Fibroblast of lung (primary cell): ENCODE measurements around the gene TMEM217. TPM values are rescaled to one million over a fixed set of nuclear protein-coding genes. Genes with fewer than 3 reads are reported as not detected.
A peak's percentile ranks its signal among the peaks of the same experiment; 100 is the strongest.

Experiments
- DNase-seq, 2 donors: peaks; one replicate each; pipeline versions ENCODE4 v3.0.0 to v3.0.0-alpha.2; 2010; ENCODE audit warnings: low read depth in 2 of 2
- H2AFZ ChIP-seq: 2 replicates; pipeline ENCODE4 v1.5.1; 2012; ENCODE audit warnings: low read length, control low read depth, inconsistent platforms
- H3K27ac ChIP-seq: 2 replicates; pipeline ENCODE4 v1.5.1; 2011; ENCODE audit warnings: low read length, control low read depth; ENCODE audit not compliant: insufficient read depth
- H3K27me3 ChIP-seq: 2 replicates; pipeline ENCODE4 v1.5.1; 2011; ENCODE audit warnings: mild to moderate bottlenecking, low read length; ENCODE audit not compliant: control insufficient read depth, insufficient read depth
- H3K36me3 ChIP-seq: 2 replicates; pipeline ENCODE4 v1.5.1; 2011; ENCODE audit warnings: low read length; ENCODE audit not compliant: control insufficient read depth, insufficient read depth
- H3K4me1 ChIP-seq: 2 replicates; pipeline ENCODE4 v1.5.1; 2011; ENCODE audit warnings: low read length; ENCODE audit not compliant: control insufficient read depth, insufficient read depth; ENCODE audit errors: extremely low read depth
- H3K4me2 ChIP-seq: 2 replicates; pipeline ENCODE4 v1.5.1; 2011; ENCODE audit warnings: low read length, control low read depth; ENCODE audit not compliant: insufficient read depth; ENCODE audit errors: extremely low read depth
- H3K4me3 ChIP-seq, 4 experiments: fragments of 200-600 bp in 1 of 4; sonication (generic) in 1 of 4; replicated peaks in 1 of 4; 2 replicates each; pipeline ENCODE4 v1.5.1; 2011 to 2016; ENCODE audit warnings: low read length in 4 of 4, low read depth in 3 of 4, mild to moderate bottlenecking in 3 of 4, control low read depth in 2 of 4, inconsistent platforms in 1 of 4, mixed read lengths in 1 of 4; ENCODE audit not compliant: insufficient read depth in 1 of 4; ENCODE audit errors: control extremely low read depth in 1 of 4
- H3K79me2 ChIP-seq: 2 replicates; pipeline ENCODE4 v1.5.1; 2012; ENCODE audit warnings: mild to moderate bottlenecking, low read length, inconsistent platforms; ENCODE audit not compliant: control insufficient read depth, insufficient read depth
- H3K9ac ChIP-seq: 2 replicates; pipeline ENCODE4 v1.5.1; 2011; ENCODE audit warnings: mild to moderate bottlenecking, low read length, control low read depth; ENCODE audit not compliant: insufficient read depth
- H3K9me3 ChIP-seq: 2 replicates; pipeline ENCODE4 v1.5.1; 2012; ENCODE audit warnings: low read depth, low read length; ENCODE audit not compliant: control insufficient read depth, insufficient read depth
- H4K20me1 ChIP-seq: 2 replicates; pipeline ENCODE4 v1.5.1; 2011; ENCODE audit warnings: low read length; ENCODE audit not compliant: control insufficient read depth, insufficient read depth; ENCODE audit errors: extremely low read depth
- EZH2 ChIP-seq: IDR thresholded peaks from 2 replicates; pipeline ENCODE4 v1.5.1; 2012; ENCODE audit warnings: low read length, control low read depth, mild to moderate bottlenecking; ENCODE audit errors: missing control alignments
- polyA plus RNA-seq, 2 donors: library from polyadenylated mRNA; depleted of rRNA in 1 of 2; stranded (reverse) in 1 of 2; unstranded in 1 of 2; fragments of >200 nt; gene quantifications; 2 replicates each; pipeline ENCODE4 v1.2.1, GENCODE V29; 2011 to 2012; ENCODE audit warnings: missing spikeins in 1 of 2
- total RNA-seq: library from RNA; depleted of rRNA; stranded (reverse); fragments of >200 nt; gene quantifications from 2 replicates; pipeline ENCODE4 v1.2.1, GENCODE V29; 2014
- TF ChIP-seq, protein P1 (sequence below), 2 donors: IDR thresholded peaks in 1 of 2; conservative IDR thresholded peaks in 1 of 2; 1 replicate in 1 of 2; 2 replicates in 1 of 2; pipeline ENCODE4 v1.5.1; 2011 to 2012; ENCODE audit warnings: low read length in 2 of 2, control low read depth in 1 of 2, inconsistent platforms in 1 of 2, low read depth in 1 of 2, mild to moderate bottlenecking in 1 of 2

TMEM217 gene
- total and polyA plus RNA-seq, 2 donors (not counting 1 experiment from before 2014, with no cell fraction given) = 3.1 to 4.0 TPM

DNA sequence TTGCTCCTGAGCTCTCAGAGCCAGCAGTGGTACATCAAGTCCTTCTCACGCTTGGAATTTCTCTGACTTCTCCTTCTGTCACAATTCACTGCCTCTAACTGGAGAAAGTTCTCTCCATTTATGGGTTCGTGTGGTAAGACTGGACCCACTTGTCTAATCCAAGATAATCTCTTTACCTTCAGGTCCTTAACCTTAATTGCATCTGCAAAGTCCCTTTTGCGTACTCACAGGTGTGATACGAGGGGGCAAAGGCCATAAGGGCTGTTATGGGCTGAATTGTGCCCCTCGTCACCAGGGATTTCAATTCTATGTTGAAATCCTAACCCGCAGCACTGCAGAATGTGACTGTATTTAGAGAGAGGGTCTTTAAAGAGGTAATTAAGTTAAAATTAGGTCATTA lies 27.8 kb downstream of the TMEM217 start:
- H3K36me3 ChIP-seq = no peaks in the 10 kb centered on the region
- H2AFZ ChIP-seq = no peak overlapping the region
- TF ChIP-seq, protein P1, sequence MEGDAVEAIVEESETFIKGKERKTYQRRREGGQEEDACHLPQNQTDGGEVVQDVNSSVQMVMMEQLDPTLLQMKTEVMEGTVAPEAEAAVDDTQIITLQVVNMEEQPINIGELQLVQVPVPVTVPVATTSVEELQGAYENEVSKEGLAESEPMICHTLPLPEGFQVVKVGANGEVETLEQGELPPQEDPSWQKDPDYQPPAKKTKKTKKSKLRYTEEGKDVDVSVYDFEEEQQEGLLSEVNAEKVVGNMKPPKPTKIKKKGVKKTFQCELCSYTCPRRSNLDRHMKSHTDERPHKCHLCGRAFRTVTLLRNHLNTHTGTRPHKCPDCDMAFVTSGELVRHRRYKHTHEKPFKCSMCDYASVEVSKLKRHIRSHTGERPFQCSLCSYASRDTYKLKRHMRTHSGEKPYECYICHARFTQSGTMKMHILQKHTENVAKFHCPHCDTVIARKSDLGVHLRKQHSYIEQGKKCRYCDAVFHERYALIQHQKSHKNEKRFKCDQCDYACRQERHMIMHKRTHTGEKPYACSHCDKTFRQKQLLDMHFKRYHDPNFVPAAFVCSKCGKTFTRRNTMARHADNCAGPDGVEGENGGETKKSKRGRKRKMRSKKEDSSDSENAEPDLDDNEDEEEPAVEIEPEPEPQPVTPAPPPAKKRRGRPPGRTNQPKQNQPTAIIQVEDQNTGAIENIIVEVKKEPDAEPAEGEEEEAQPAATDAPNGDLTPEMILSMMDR (conservative IDR thresholded peaks at IDR 0.05 in 1 of 2, IDR thresholded peaks at IDR 0.05 in 1 of 2; ENCODE audit: low read depth in 1 of 2, low read length in 2 of 2) = no peak
- H3K79me2 ChIP-seq = no peaks in the 10 kb centered on the region
- H3K9ac ChIP-seq = no peak overlapping the region
- no peak overlapping the region for H3K4me3 ChIP-seq
- H3K9me3 ChIP-seq = no peaks in the 10 kb centered on the region
- H3K4me2 ChIP-seq = no peak overlapping the region
- no peaks in the 10 kb centered on the region for H4K20me1 ChIP-seq
- no peaks in the 10 kb centered on the region for H3K4me1 ChIP-seq
- H3K27ac ChIP-seq = no peak overlapping the region
- no peak for DNase-seq
- no peaks in the 10 kb centered on the region for H3K27me3 ChIP-seq

GRCh38 chr6:37225350-37226169 lies 32.4 kb downstream of the TMEM217 start:
- H3K36me3 ChIP-seq = no peaks in the 10 kb centered on the region
- no peak overlapping the region for H3K4me2 ChIP-seq
- no peaks in the 10 kb centered on the region for H3K79me2 ChIP-seq
- H3K27me3 ChIP-seq = no peaks in the 10 kb centered on the region
- no peaks in the 10 kb centered on the region for H3K9me3 ChIP-seq
- no peak overlapping the region for H3K27ac ChIP-seq
- H2AFZ ChIP-seq = no peak overlapping the region
- no peak for DNase-seq
- no peak overlapping the region for H3K9ac ChIP-seq
- TF ChIP-seq, protein P1 (conservative IDR thresholded peaks at IDR 0.05 in 1 of 2, IDR thresholded peaks at IDR 0.05 in 1 of 2; ENCODE audit: low read depth in 1 of 2, low read length in 2 of 2) = no peak
- TF ChIP-seq EZH2 = no peak
- H3K4me3 ChIP-seq = no peak overlapping the region
- H3K4me1 ChIP-seq = peaks cover 2% of the 10 kb centered on the region
- H4K20me1 ChIP-seq = no peaks in the 10 kb centered on the region

DNA sequence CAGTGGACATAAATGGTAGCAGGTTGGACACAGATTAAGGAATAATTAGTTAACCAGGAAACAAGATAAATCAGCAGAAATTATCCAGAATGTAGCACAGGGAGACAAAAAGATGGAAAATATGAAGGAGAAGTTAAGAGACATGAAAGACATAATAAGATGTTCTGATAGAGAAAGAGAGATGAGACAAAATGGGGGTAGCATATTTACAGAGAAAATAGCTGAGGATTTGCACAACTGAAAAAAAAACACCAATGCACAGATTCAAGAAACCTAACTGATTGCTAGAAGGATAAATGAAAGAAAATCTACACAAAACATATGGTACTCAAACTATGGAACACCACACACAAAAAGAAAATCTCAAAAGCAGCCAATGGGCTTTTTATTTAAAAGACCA lies 35.0 kb downstream of the TMEM217 start:
- Histone ChIP-seq H3K27ac (no peak overlapping the region), H3K9me3 (no peaks in the 10 kb centered on the region), H4K20me1 (no peaks in the 10 kb centered on the region), H3K79me2 (no peaks in the 10 kb centered on the region), H3K27me3 (no peaks in the 10 kb centered on the region), H3K4me3 (peak overlapping the region in 3 of 4 experiments; percentile 43 to 67 (median 44)), H3K9ac (no peak overlapping the region), H3K36me3 (no peaks in the 10 kb centered on the region), H3K4me2 (peak overlapping the region; percentile 75), H2AFZ (no peak overlapping the region), H3K4me1 (peaks cover 2% of the 10 kb centered on the region)
- no peak for DNase-seq
- TF ChIP-seq EZH2 = no peak
- TF ChIP-seq, protein P1 (conservative IDR thresholded peaks at IDR 0.05 in 1 of 2, IDR thresholded peaks at IDR 0.05 in 1 of 2; ENCODE audit: low read depth in 1 of 2, low read length in 2 of 2) = no peak
